DOHH2 (cell line): ENCODE data around the gene USP2.

Experiments
- CTCF ChIP-seq: fragments of 200-600 bp; sonication (generic); IDR thresholded peaks from one replicate; pipeline ENCODE4 v1.5.1; 2014; ENCODE audit warnings: antibody characterized with exemption, mild to moderate bottlenecking, low read depth, low read length; ENCODE audit not compliant: poor library complexity, severe bottlenecking
- EZH2phosphoT487 ChIP-seq: fragments of 200-600 bp; sonication (generic); IDR thresholded peaks from 2 replicates; pipeline ENCODE4 v1.6.1; 2017; ENCODE audit warnings: borderline replicate concordance, mild to moderate bottlenecking, antibody characterized with exemption, low read length, moderate library complexity, mixed read lengths

GRCh38 chr11:119306373-119306890 lies 75.1 kb downstream of the USP2 start:
- TF ChIP-seq CTCF (no peak), EZH2phosphoT487 (no peak)
